Hepatocyte (in vitro differentiated cells): ENCODE measurements around the gene RASGEF1C.

Experiments used
- EZH2 ChIP-seq: fragments of 200-600 bp; sonication (generic); IDR thresholded peaks from 2 replicates; pipeline ENCODE4 v1.6.1; 2016; ENCODE audit warnings: antibody characterized with exemption, mild to moderate bottlenecking, borderline replicate concordance
- EZH2phosphoT487 ChIP-seq: fragments of 200-600 bp; sonication (generic); IDR thresholded peaks from one replicate; pipeline ENCODE4 v1.6.1; 2018; ENCODE audit warnings: antibody characterized with exemption, mild to moderate bottlenecking, low read depth, moderate library complexity; ENCODE audit not compliant: unreplicated experiment, severe bottlenecking
- TF ChIP-seq, protein P1 (sequence below): fragments of 200-600 bp; sonication (generic); IDR thresholded peaks from 2 replicates; pipeline ENCODE4 v1.5.1; 2016; ENCODE audit warnings: antibody characterized with exemption, mild to moderate bottlenecking; ENCODE audit not compliant: poor library complexity

- TF ChIP-seq EZH2phosphoT487 (no peak), EZH2 (no peak)
- TF ChIP-seq, protein P1, sequence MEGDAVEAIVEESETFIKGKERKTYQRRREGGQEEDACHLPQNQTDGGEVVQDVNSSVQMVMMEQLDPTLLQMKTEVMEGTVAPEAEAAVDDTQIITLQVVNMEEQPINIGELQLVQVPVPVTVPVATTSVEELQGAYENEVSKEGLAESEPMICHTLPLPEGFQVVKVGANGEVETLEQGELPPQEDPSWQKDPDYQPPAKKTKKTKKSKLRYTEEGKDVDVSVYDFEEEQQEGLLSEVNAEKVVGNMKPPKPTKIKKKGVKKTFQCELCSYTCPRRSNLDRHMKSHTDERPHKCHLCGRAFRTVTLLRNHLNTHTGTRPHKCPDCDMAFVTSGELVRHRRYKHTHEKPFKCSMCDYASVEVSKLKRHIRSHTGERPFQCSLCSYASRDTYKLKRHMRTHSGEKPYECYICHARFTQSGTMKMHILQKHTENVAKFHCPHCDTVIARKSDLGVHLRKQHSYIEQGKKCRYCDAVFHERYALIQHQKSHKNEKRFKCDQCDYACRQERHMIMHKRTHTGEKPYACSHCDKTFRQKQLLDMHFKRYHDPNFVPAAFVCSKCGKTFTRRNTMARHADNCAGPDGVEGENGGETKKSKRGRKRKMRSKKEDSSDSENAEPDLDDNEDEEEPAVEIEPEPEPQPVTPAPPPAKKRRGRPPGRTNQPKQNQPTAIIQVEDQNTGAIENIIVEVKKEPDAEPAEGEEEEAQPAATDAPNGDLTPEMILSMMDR: no peak
Measured at GRCh38 chr5:180251887-180252286, 42.9 kb upstream of the RASGEF1C start.
